HepG2 (cell line): Measurements from ENCODE around the gene DIPK1B. TPM values are rescaled to one million over a fixed set of nuclear protein-coding genes. Genes with fewer than 3 reads are reported as not detected.
A peak's percentile ranks its signal among the peaks of the same experiment; 100 is the strongest.

ENCODE experiments used
- ATAC-seq: fragments of 200-7000 bp; cut with Tn5 transposase; 3 replicates; pipeline ENCODE4 v1.9.1; 2020; ENCODE audit warnings: mild to moderate bottlenecking, moderate library complexity
- BruUV-seq: library from RNA; stranded (reverse); fragments of 400-500 nt; replicated peaks from 2 replicates; lab custom pipeline; 2021; lab: Mats Ljungman, UMichigan
- CTCF ChIA-PET: fragments of 300-600 bp; formaldehyde crosslinking; extraction: SDS; loops from one replicate; lab custom pipeline; 2021; ENCODE audit warnings: low total read pairs, inconsistent platforms, low intra/inter-chr PET ratio; lab: Yijun Ruan, JAX
- POLR2A ChIA-PET: fragments of 350-600 bp; sonication (Branson Sonifier 250); formaldehyde crosslinking; loops from one replicate; lab custom pipeline; 2020; ENCODE audit warnings: antibody characterized with exemption, inconsistent platforms; lab: Yijun Ruan, JAX
- DNase-seq: peaks from one replicate; pipeline ENCODE4 v3.0.0-alpha.2; 2015; ENCODE audit warnings: low spot score
- FAIRE-seq: peaks from 3 replicates; lab custom pipeline; 2011; peaks lifted over from hg19 to GRCh38; lab: Jason Lieb, UNC
- H2AFZ ChIP-seq: one replicate; pipeline ENCODE4 v1.6.1; 2011; ENCODE audit warnings: low read length, inconsistent platforms
- H3K27ac ChIP-seq: fragments of 300-600 bp; 3 replicates; pipeline ENCODE4 v1.8.0; 2011; ENCODE audit warnings: mixed run types, mild to moderate bottlenecking, mixed read lengths, low read length, inconsistent platforms; ENCODE audit not compliant: insufficient read depth; ENCODE audit errors: extremely low read length
- H3K27me3 ChIP-seq, 2 experiments: fragments of 200-600 bp in 1 of 2; 2 replicates in 1 of 2; 3 replicates in 1 of 2; pipeline versions ENCODE4 v1.6.0 to v1.8.0; 2011; ENCODE audit warnings: low read length in 2 of 2, mild to moderate bottlenecking in 2 of 2, moderate library complexity in 2 of 2, inconsistent platforms in 1 of 2; ENCODE audit not compliant: insufficient read depth in 2 of 2, control insufficient read depth in 1 of 2
- H3K36me3 ChIP-seq, 2 experiments: fragments of 200-600 bp in 1 of 2; replicated peaks in 1 of 2; 2 replicates in 1 of 2; 3 replicates in 1 of 2; pipeline versions ENCODE4 v1.5.1 to v1.8.0; 2011; ENCODE audit warnings: low read length in 2 of 2, inconsistent platforms in 1 of 2; ENCODE audit not compliant: insufficient read depth in 2 of 2, control insufficient read depth in 1 of 2
- H3K4me1 ChIP-seq: 2 replicates; pipeline ENCODE4 v1.5.1; 2012; ENCODE audit warnings: low read length, inconsistent platforms; ENCODE audit not compliant: insufficient read depth
- H3K4me2 ChIP-seq: 2 replicates; pipeline ENCODE4 v1.6.0; 2011; ENCODE audit warnings: low read depth, low read length, inconsistent platforms
- H3K4me3 ChIP-seq, 3 experiments: fragments of 200-600 bp in 1 of 3; sonication (generic), shearing (Covaris generic) in 1 of 3; replicated peaks in 1 of 3; 2 replicates each; pipeline ENCODE4 v1.5.1; 2011 to 2016; ENCODE audit warnings: low read length in 3 of 3, inconsistent platforms in 2 of 3, low read depth in 2 of 3, mild to moderate bottlenecking in 2 of 3, control low read depth in 1 of 3, mixed read lengths in 1 of 3; ENCODE audit not compliant: insufficient read depth in 1 of 3
- H3K79me2 ChIP-seq: one replicate; pipeline ENCODE4 v1.6.1; 2011; ENCODE audit warnings: low read length, inconsistent platforms; ENCODE audit not compliant: insufficient read depth
- H3K9ac ChIP-seq: 2 replicates; pipeline ENCODE4 v1.6.0; 2011; ENCODE audit warnings: mild to moderate bottlenecking, low read depth, low read length, inconsistent platforms; ENCODE audit not compliant: insufficient read depth
- H3K9me3 ChIP-seq: 2 replicates; pipeline ENCODE4 v1.5.1; 2012; ENCODE audit warnings: mild to moderate bottlenecking, low read length
- H4K20me1 ChIP-seq: 2 replicates; pipeline ENCODE4 v1.6.0; 2011; ENCODE audit warnings: inconsistent platforms, mild to moderate bottlenecking, low read length, moderate library complexity; ENCODE audit not compliant: insufficient read depth
- DPF2 ChIP-seq: sonication (generic); formaldehyde crosslinking; IDR thresholded peaks from 2 replicates; pipeline ENCODE4 v1.4.0; 2020; ENCODE audit warnings: mild to moderate bottlenecking, low read depth, missing genetic modification reagents, borderline replicate concordance
- HES4 ChIP-seq: sonication (generic); formaldehyde crosslinking; IDR thresholded peaks from 2 replicates; pipeline ENCODE4 v1.9.0; 2021; ENCODE audit warnings: mild to moderate bottlenecking, missing genetic modification reagents, borderline replicate concordance
- ISL2 ChIP-seq: sonication (generic); formaldehyde crosslinking; IDR thresholded peaks from 2 replicates; pipeline ENCODE4 v1.5.0; 2020; ENCODE audit warnings: missing genetic modification reagents
- KLF6 ChIP-seq: IDR thresholded peaks from 2 replicates; pipeline ENCODE4 v1.8.0; 2016; ENCODE audit warnings: missing biosample characterization, missing genetic modification reagents
- PCBP2 ChIP-seq: fragments of 200-400 bp; formaldehyde crosslinking; optimal IDR thresholded peaks from 2 replicates; pipeline ENCODE3; 2018; ENCODE audit warnings: low read length, low read depth; ENCODE audit not compliant: poor library complexity, severe bottlenecking
- RAD51 ChIP-seq: fragments of 450-650 bp; IDR thresholded peaks from 2 replicates; pipeline ENCODE4 v1.6.1; 2016; ENCODE audit warnings: borderline replicate concordance
- ZBTB7A ChIP-seq: sonication (generic); formaldehyde crosslinking; IDR thresholded peaks from 2 replicates; pipeline ENCODE4 v1.8.0; 2022; ENCODE audit warnings: mild to moderate bottlenecking, missing genetic modification reagents
- ZBTB7B ChIP-seq: sonication (generic); formaldehyde crosslinking; IDR thresholded peaks from 2 replicates; pipeline ENCODE4 v1.4.0; 2020; ENCODE audit warnings: missing genetic modification reagents
- ZNF773 ChIP-seq: sonication (generic); formaldehyde crosslinking; IDR thresholded peaks from 2 replicates; pipeline ENCODE4 v1.4.0; 2020; ENCODE audit warnings: missing genetic modification reagents, borderline replicate concordance
- WGBS: methylation state at CpG from one replicate; pipeline ENCODE4 v1.1.6; 2017; ENCODE audit warnings: low lambda C conversion rate; 5-methylcytosine and 5-hydroxymethylcytosine counted together
- in situ Hi-C: cut with HindIII; loops from 2 replicates; pipeline ENCODE4 v1.10.0; 2017; ENCODE audit warnings: low pct_unique_long_range_greater_than_20kb; ENCODE audit not compliant: extremely low pct_ligation_motif_present
- intact Hi-C: fragments of 100-400 bp; cut with micrococcal nuclease; formaldehyde crosslinking; loops from one replicate; pipeline ENCODE4 v1.10.0; 2022; ENCODE audit not compliant: unreplicated experiment
- polyA plus RNA-seq, 8 experiments: library from polyadenylated mRNA; depleted of rRNA in 3 of 8; stranded (reverse) in 7 of 8; unstranded in 1 of 8; fragments of >200 nt; fragmentation: Illumina TruSeq in 4 of 8; extraction: Trizol in 4 of 8; gene quantifications; 2 replicates each; pipeline versions ENCODE4 v1.2.1 to v1.2.3, GENCODE V29; 2011 to 2016; ENCODE audit warnings: low read depth in 4 of 8, missing spikeins in 1 of 8, mixed read lengths in 1 of 8; ENCODE audit not compliant: insufficient read depth in 1 of 8
- total RNA-seq, 5 experiments: library from RNA; depleted of rRNA; stranded (reverse); fragments of >200 nt; fragmentation: Illumina TruSeq; extraction: Trizol; gene quantifications; 2 replicates each; pipeline ENCODE4 v1.2.3, GENCODE V29; 2016; ENCODE audit warnings: low read depth in 1 of 5
- TF ChIP-seq, protein P1 (sequence below): sonication (generic); formaldehyde crosslinking; IDR thresholded peaks from 2 replicates; pipeline ENCODE4 v1.4.0; 2020; ENCODE audit warnings: missing genetic modification reagents, mild to moderate bottlenecking, borderline replicate concordance
- TF ChIP-seq, protein P2 (sequence below): IDR thresholded peaks from 2 replicates; pipeline ENCODE4 v1.6.1; 2012; ENCODE audit warnings: low read depth, low read length, improper control_type of control experiment
- TF ChIP-seq, protein P3 (sequence below): sonication (generic); formaldehyde crosslinking; IDR thresholded peaks from 2 replicates; pipeline ENCODE4 v1.4.0; 2020; ENCODE audit warnings: mild to moderate bottlenecking, missing genetic modification reagents
- TF ChIP-seq, protein P4 (sequence below): sonication (generic); formaldehyde crosslinking; IDR thresholded peaks from 2 replicates; pipeline ENCODE4 v1.8.0; 2022; ENCODE audit warnings: missing genetic modification reagents, mild to moderate bottlenecking, inconsistent platforms, borderline replicate concordance

DIPK1B gene
- total and polyA plus RNA-seq, 2 of the 13 experiments (the other 11 are each of a cell fraction or from before 2014, with no cell fraction given): 0.18 to 3.9 TPM

DNA sequence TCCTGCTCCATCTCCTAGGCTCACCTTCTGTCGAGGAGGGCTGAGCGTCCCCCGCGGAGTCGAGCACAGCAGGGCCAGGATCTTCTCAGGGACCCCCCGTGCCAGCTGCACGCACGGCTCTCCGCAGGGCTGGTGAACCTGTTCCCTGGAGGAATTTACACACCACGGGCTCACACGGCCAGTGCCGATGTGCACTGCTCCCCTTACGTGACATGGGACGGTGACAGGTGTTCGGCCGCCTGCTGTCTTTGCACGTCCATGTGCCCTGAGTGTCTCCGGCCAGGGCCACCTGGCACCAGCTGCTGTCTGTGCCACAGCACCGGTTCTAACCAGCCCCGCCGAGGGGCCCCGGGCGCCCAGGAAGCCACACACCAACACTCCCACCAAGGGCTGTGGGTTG is 16.4 kb upstream of the DIPK1B start (continued):
- TF ChIP-seq, protein P1, sequence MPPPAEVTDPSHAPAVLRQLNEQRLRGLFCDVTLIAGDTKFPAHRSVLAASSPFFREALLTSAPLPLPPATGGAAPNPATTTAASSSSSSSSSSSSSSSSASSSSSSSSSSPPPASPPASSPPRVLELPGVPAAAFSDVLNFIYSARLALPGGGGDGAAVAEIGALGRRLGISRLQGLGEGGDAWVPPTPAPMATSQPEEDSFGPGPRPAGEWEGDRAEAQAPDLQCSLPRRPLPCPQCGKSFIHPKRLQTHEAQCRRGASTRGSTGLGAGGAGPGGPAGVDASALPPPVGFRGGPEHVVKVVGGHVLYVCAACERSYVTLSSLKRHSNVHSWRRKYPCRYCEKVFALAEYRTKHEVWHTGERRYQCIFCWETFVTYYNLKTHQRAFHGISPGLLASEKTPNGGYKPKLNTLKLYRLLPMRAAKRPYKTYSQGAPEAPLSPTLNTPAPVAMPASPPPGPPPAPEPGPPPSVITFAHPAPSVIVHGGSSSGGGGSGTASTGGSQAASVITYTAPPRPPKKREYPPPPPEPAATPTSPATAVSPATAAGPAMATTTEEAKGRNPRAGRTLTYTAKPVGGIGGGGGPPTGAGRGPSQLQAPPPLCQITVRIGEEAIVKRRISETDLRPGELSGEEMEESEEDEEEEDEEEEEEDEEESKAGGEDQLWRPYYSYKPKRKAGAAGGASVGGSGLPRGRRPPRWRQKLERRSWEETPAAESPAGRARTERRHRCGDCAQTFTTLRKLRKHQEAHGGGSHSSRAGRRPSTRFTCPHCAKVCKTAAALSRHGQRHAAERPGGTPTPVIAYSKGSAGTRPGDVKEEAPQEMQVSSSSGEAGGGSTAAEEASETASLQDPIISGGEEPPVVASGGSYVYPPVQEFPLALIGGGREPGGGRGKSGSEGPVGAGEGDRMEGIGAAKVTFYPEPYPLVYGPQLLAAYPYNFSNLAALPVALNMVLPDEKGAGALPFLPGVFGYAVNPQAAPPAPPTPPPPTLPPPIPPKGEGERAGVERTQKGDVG: no peak

DNA sequence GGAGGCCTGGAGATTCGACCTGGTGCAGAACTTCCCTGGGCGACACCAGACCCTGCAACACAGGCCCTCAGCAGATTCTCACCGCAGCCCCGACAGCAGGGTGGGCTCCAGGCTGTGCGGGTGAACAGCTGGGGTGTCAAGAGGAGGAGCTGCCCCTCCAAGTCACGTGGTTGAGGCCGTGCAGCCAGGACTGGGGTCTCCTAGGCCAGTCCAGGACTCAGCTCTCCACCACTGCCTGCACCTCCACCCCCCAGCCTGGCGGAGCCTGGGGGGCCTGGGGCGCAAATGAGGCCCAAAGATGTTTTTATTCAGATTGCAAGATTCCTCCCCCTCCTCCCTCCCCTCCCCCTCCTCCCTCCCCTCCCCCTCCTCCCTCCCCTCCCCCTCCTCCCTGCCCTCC is 15.9 kb upstream of the DIPK1B start:
- H3K79me2 ChIP-seq: no peaks in the 10 kb centered on the region
- H2AFZ ChIP-seq: no peak overlapping the region
- FAIRE-seq (no peak), DNase-seq (no peak), ATAC-seq (no peak)
- H3K27me3 ChIP-seq: peaks cover 10 to 31% of the 10 kb centered on the region in 2 experiments; a peak in 4 of 5 replicates
- H3K9ac ChIP-seq: 0 out of 2 replicates have a peak overlapping the region, but pooled peaks have one; percentile 3
- CTCF ChIA-PET: no interaction called here
- BruUV-seq: no TSS peak
- POLR2A ChIA-PET: interaction anchor here (1.2 to 3.0 kb wide), 3 partner anchors 10 to 70 kb away, joined by 3 to 30 read pairs (median 4); partner anchors contain the start of gene AGPAT2
- H3K4me1 ChIP-seq: peaks cover 81% of the 10 kb centered on the region
- H3K27ac ChIP-seq: no peak overlapping the region
- H4K20me1 ChIP-seq: no peaks in the 10 kb centered on the region
- intact Hi-C loops (no loop called here), in situ Hi-C loops (no loop called here)
- 28% methylated on average over 7 of the region's 9 CpGs for WGBS
- H3K9me3 ChIP-seq: no peaks in the 10 kb centered on the region
- peak overlapping the region in 1 of 3 experiments; percentile 40; a peak in 1 of 6 replicates for H3K4me3 ChIP-seq
- H3K4me2 ChIP-seq: peak overlapping the region; percentile 36; the same call in 1 of the 2 replicates
- H3K36me3 ChIP-seq: no peaks in the 10 kb centered on the region
- TF ChIP-seq ISL2 (no peak), ZBTB7B (no peak), ZBTB7A (no peak), ZNF773 (no peak), KLF6 (CRISPR knock-in tag) (no peak), PCBP2 (peak; percentile 37), RAD51 (peak; percentile 23; the same call in 1 of the 2 replicates), HES4 (CRISPR knock-in tag) (no peak), DPF2 (no peak)
- TF ChIP-seq, protein P2, sequence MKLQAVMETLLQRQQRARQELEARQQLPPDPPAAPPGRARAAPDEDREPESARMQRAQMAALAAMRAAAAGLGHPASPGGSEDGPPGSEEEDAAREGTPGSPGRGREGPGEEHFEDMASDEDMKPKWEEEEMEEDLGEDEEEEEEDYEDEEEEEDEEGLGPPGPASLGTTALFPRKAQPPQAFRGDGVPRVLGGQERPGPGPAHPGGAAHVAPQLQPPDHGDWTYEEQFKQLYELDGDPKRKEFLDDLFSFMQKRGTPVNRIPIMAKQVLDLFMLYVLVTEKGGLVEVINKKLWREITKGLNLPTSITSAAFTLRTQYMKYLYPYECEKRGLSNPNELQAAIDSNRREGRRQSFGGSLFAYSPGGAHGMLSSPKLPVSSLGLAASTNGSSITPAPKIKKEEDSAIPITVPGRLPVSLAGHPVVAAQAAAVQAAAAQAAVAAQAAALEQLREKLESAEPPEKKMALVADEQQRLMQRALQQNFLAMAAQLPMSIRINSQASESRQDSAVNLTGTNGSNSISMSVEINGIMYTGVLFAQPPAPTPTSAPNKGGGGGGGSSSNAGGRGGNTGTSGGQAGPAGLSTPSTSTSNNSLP: no peak
- TF ChIP-seq, protein P3, sequence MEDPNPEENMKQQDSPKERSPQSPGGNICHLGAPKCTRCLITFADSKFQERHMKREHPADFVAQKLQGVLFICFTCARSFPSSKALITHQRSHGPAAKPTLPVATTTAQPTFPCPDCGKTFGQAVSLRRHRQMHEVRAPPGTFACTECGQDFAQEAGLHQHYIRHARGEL: no peak
- TF ChIP-seq, protein P4, sequence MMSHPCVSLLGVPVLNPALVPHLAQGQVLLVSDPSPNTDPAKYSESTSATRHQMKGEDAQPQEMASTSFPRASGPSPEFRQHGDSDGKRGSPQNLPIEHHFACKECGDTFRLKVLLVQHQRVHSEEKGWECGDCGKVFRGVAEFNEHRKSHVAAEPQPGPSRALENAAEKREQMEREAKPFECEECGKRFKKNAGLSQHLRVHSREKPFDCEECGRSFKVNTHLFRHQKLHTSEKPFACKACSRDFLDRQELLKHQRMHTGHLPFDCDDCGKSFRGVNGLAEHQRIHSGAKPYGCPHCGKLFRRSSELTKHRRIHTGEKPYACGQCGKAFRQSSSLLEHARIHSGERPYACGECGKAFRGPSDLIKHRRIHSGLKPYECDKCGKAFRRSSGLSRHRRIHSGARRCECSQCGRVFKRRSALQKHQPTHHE (CRISPR knock-in tag): no peak
